A204.1 (cell line): ENCODE measurements around the gene TELO2.

Experiments
- FAIRE-seq: peaks from 2 replicates; lab custom pipeline; 2012; peaks lifted over from hg19 to GRCh38; lab: Jason Lieb, UNC

TELO2 gene

GRCh38 chr16:1492923-1493745, at the start of gene TELO2:
Gene TELO2, plus strand, starts transcription at chr16:1493360. Its CDS starts 922 bp downstream, at chr16:1494282.
- no peak for FAIRE-seq

GRCh38 chr16:1443403-1443973, 49.7 kb upstream of the TELO2 start:
- no peak for FAIRE-seq

- FAIRE-seq = no peak
Measured at GRCh38 chr16:1443980-1444729, 49.0 kb upstream of the TELO2 start, which contains the start of gene CCDC154. Gene CCDC154, minus strand, starts transcription at chr16:1444556. Its CDS starts 234 bp downstream, at chr16:1444322.

- FAIRE-seq = no peak
Measured at GRCh38 chr16:1444730-1445517, 48.2 kb upstream of the TELO2 start.

- no peak for FAIRE-seq
Measured at GRCh38 chr16:1445518-1446203, 47.5 kb upstream of the TELO2 start.

GRCh38 chr16:1446296-1447080, 46.7 kb upstream of the TELO2 start:
- no peak for FAIRE-seq

- no peak for FAIRE-seq
Measured at GRCh38 chr16:1447965-1448364, 45.2 kb upstream of the TELO2 start.

- no peak for FAIRE-seq
Measured at GRCh38 chr16:1448536-1449116, 44.5 kb upstream of the TELO2 start.

GRCh38 chr16:1449201-1449788, 43.9 kb upstream of the TELO2 start:
- FAIRE-seq = no peak

GRCh38 chr16:1450218-1450617, 42.9 kb upstream of the TELO2 start:
- no peak for FAIRE-seq

- no peak for FAIRE-seq
Measured at GRCh38 chr16:1450841-1451240, 42.3 kb upstream of the TELO2 start.

- FAIRE-seq = no peak
Measured at GRCh38 chr16:1451702-1452392, 41.3 kb upstream of the TELO2 start.

GRCh38 chr16:1452530-1452929, 40.6 kb upstream of the TELO2 start:
- FAIRE-seq = no peak

- FAIRE-seq = no peak
Measured at GRCh38 chr16:1453316-1453715, 39.8 kb upstream of the TELO2 start.

- no peak for FAIRE-seq
Measured at GRCh38 chr16:1454561-1454960, 38.6 kb upstream of the TELO2 start.

- FAIRE-seq = no peak
Measured at GRCh38 chr16:1455190-1456171, 37.7 kb upstream of the TELO2 start.

- FAIRE-seq = no peak
Measured at GRCh38 chr16:1456951-1457350, 36.2 kb upstream of the TELO2 start.
